IMR-90 (cell line): ENCODE data around the gene TAS2R38. TPM values are rescaled to one million over a fixed set of nuclear protein-coding genes. Genes with fewer than 3 reads are reported as not detected.

Experiments used
- ATAC-seq: fragments of 200-7000 bp; cut with Tn5 transposase; 2 replicates; pipeline ENCODE4 v1.9.1; 2020; ENCODE audit warnings: low read depth, mild to moderate bottlenecking, moderate library complexity
- BruUV-seq: library from RNA; stranded (reverse); fragments of 400-500 nt; replicated peaks from 2 replicates; lab custom pipeline; 2021; lab: Mats Ljungman, UMichigan
- CTCF ChIA-PET: fragments of 300-600 bp; formaldehyde crosslinking; extraction: SDS; loops from one replicate; lab custom pipeline; 2021; ENCODE audit warnings: antibody characterized with exemption; lab: Yijun Ruan, JAX
- POLR2A ChIA-PET: fragments of 300-600 bp; sonication (Branson Sonifier 250); formaldehyde crosslinking; loops from one replicate; lab custom pipeline; 2022; ENCODE audit warnings: antibody characterized with exemption; ENCODE audit not compliant: unreplicated experiment; lab: Charles Lee
- DNase-seq: peaks from one replicate; pipeline ENCODE4 v3.0.0; 2013
- H2AFZ ChIP-seq: replicated peaks from 2 replicates; pipeline ENCODE3; 2013; ENCODE audit warnings: low read length, mild to moderate bottlenecking; ENCODE audit not compliant: poor library complexity
- H2AK5ac ChIP-seq: 2 replicates; pipeline ENCODE4 v1.6.1; 2013; ENCODE audit warnings: low read depth, low read length, inconsistent platforms
- H2AK9ac ChIP-seq: replicated peaks from 2 replicates; pipeline ENCODE3; 2013; ENCODE audit warnings: mild to moderate bottlenecking, low read depth, low read length, moderate library complexity; ENCODE audit not compliant: poor library complexity
- H2BK120ac ChIP-seq: 2 replicates; pipeline ENCODE4 v1.6.1; 2013; ENCODE audit warnings: low read depth, low read length, inconsistent platforms
- H2BK15ac ChIP-seq: 3 replicates; pipeline ENCODE4 v1.6.1; 2013; ENCODE audit warnings: low read depth, low read length, inconsistent platforms
- H2BK20ac ChIP-seq: 2 replicates; pipeline ENCODE4 v1.6.1; 2013; ENCODE audit warnings: low read depth, mild to moderate bottlenecking, inconsistent platforms, low read length, moderate library complexity
- H2BK5ac ChIP-seq: 2 replicates; pipeline ENCODE4 v1.6.1; 2013; ENCODE audit warnings: mild to moderate bottlenecking, low read depth, low read length, inconsistent platforms; ENCODE audit not compliant: poor library complexity, severe bottlenecking
- H3K14ac ChIP-seq: replicated peaks from 2 replicates; pipeline ENCODE4 v1.6.1; 2013; ENCODE audit warnings: low read depth, low read length, inconsistent platforms
- H3K18ac ChIP-seq: 2 replicates; pipeline ENCODE4 v1.6.1; 2013; ENCODE audit warnings: low read depth, low read length, control low read depth
- H3K23ac ChIP-seq: 2 replicates; pipeline ENCODE4 v1.6.1; 2013; ENCODE audit warnings: low read depth, low read length, inconsistent platforms
- H3K27ac ChIP-seq: 2 replicates; pipeline ENCODE4 v1.5.1; 2013; ENCODE audit warnings: mild to moderate bottlenecking, control low read depth, low read length; ENCODE audit not compliant: insufficient read depth
- H3K27me3 ChIP-seq: 2 replicates; pipeline ENCODE4 v1.6.1; 2013; ENCODE audit warnings: low read length; ENCODE audit not compliant: control insufficient read depth, insufficient read depth
- H3K36me3 ChIP-seq: 2 replicates; pipeline ENCODE4 v1.6.1; 2013; ENCODE audit warnings: low read length, mixed read lengths; ENCODE audit not compliant: control insufficient read depth, insufficient read depth
- H3K4ac ChIP-seq: 2 replicates; pipeline ENCODE4 v1.6.1; 2013; ENCODE audit warnings: low read depth, low read length, inconsistent platforms
- H3K4me1 ChIP-seq: 2 replicates; pipeline ENCODE4 v1.6.1; 2013; ENCODE audit warnings: low read length, mixed read lengths; ENCODE audit not compliant: control insufficient read depth, insufficient read depth
- H3K4me2 ChIP-seq: 2 replicates; pipeline ENCODE4 v1.6.1; 2013; ENCODE audit warnings: low read depth, mild to moderate bottlenecking, control low read depth, low read length, moderate library complexity
- H3K4me3 ChIP-seq: 2 replicates; pipeline ENCODE4 v1.5.1; 2013; ENCODE audit warnings: low read depth, mild to moderate bottlenecking, control low read depth, low read length, moderate library complexity; ENCODE audit not compliant: insufficient read depth
- H3K56ac ChIP-seq: 2 replicates; pipeline ENCODE4 v1.6.1; 2013; ENCODE audit warnings: low read length, inconsistent platforms; ENCODE audit not compliant: insufficient read depth; ENCODE audit errors: extremely low read depth
- H3K79me1 ChIP-seq, 2 experiments: 2 replicates each; pipeline ENCODE4 v1.6.1; 2013; ENCODE audit warnings: low read length in 2 of 2, inconsistent platforms in 1 of 2, low read depth in 1 of 2
- H3K9ac ChIP-seq: 2 replicates; pipeline ENCODE4 v1.6.1; 2013; ENCODE audit warnings: low read depth, low read length, control low read depth
- H3K9me1 ChIP-seq: 2 replicates; pipeline ENCODE4 v1.6.1; 2013; ENCODE audit warnings: low read length, inconsistent platforms; ENCODE audit not compliant: insufficient read depth
- H3K9me3 ChIP-seq: 2 replicates; pipeline ENCODE4 v1.6.1; 2013; ENCODE audit warnings: low read length; ENCODE audit not compliant: control insufficient read depth, insufficient read depth
- H4K20me1 ChIP-seq: 2 replicates; pipeline ENCODE4 v1.6.1; 2013; ENCODE audit warnings: low read length, inconsistent platforms; ENCODE audit not compliant: insufficient read depth
- H4K5ac ChIP-seq: 2 replicates; pipeline ENCODE4 v1.6.1; 2013; ENCODE audit warnings: mild to moderate bottlenecking, low read depth, low read length, control low read depth
- H4K8ac ChIP-seq, 2 experiments: 2 replicates each; pipeline ENCODE4 v1.6.1; 2013; ENCODE audit warnings: low read depth in 2 of 2, low read length in 2 of 2, control low read depth in 1 of 2, inconsistent platforms in 1 of 2
- H4K91ac ChIP-seq: 2 replicates; pipeline ENCODE4 v1.6.1; 2013; ENCODE audit warnings: low read depth, low read length, inconsistent platforms; ENCODE audit not compliant: insufficient read depth
- BHLHE40 ChIP-seq: fragments of 150-350 bp; IDR thresholded peaks from 2 replicates; pipeline ENCODE4 v1.6.1; 2016; ENCODE audit warnings: mild to moderate bottlenecking, low read depth, low read length
- CHD1 ChIP-seq: IDR thresholded peaks from 2 replicates; pipeline ENCODE4 v1.6.1; 2012; ENCODE audit warnings: low read depth, low read length, improper control_type of control experiment
- FOS ChIP-seq: fragments of 150-350 bp; IDR thresholded peaks from 2 replicates; pipeline ENCODE4 v1.6.1; 2016; ENCODE audit warnings: low read depth, low read length
- NFE2L2 ChIP-seq: fragments of 150-350 bp; IDR thresholded peaks from 2 replicates; pipeline ENCODE4 v1.6.1; 2016; ENCODE audit warnings: low read depth, mild to moderate bottlenecking, low read length
- POLR2A ChIP-seq: IDR thresholded peaks from 2 replicates; pipeline ENCODE4 v1.6.1; 2012; ENCODE audit warnings: mild to moderate bottlenecking, low read depth, low read length
- RCOR1 ChIP-seq: IDR thresholded peaks from 2 replicates; pipeline ENCODE4 v1.6.1; 2012; ENCODE audit warnings: mild to moderate bottlenecking, low read length, improper control_type of control experiment; ENCODE audit not compliant: insufficient replicate concordance
- WGBS, 2 experiments: methylation state at CpG; one replicate each; pipeline versions ENCODE4 v1.1.5 to v1.1.7; 2013; ENCODE audit warnings: missing lambda C conversion rate in 2 of 2; ENCODE audit not compliant: insufficient read length in 1 of 2; ENCODE audit errors: extremely low coverage in 2 of 2; 5-methylcytosine and 5-hydroxymethylcytosine counted together
- dilution Hi-C: fragments of 300-500 bp; cut with HindIII; formaldehyde crosslinking; loops from one replicate; pipeline ENCODE4 v1.14.3; 2018; ENCODE audit warnings: low sequenced_read_pairs; ENCODE audit not compliant: unreplicated experiment
- in situ Hi-C: fragments of 300-500 bp; cut with MboI; formaldehyde crosslinking; loops from 3 replicates; pipeline ENCODE4 v1.14.3; 2019; ENCODE audit warnings: low sequenced_read_pairs, inconsistent platforms, mixed read lengths
- intact Hi-C: fragments of 100-400 bp; cut with micrococcal nuclease; formaldehyde crosslinking; loops from 2 replicates; pipeline ENCODE4 v1.10.0; 2022
- polyA plus RNA-seq, 3 experiments: library from polyadenylated mRNA; depleted of rRNA; stranded (reverse); fragments of >200 nt; gene quantifications; 2 replicates each; pipeline ENCODE4 v1.2.3, GENCODE V29; 2012; ENCODE audit warnings: low replicate concordance in 1 of 3
- total RNA-seq: library from RNA; depleted of rRNA; stranded (reverse); fragments of >200 nt; gene quantifications from 2 replicates; pipeline ENCODE4 v1.2.3, GENCODE V29; 2012
- TF ChIP-seq, protein P1 (sequence below): conservative IDR thresholded peaks from 2 replicates; pipeline ENCODE4 v1.5.1; 2012; ENCODE audit warnings: mild to moderate bottlenecking, low read depth, low read length, improper control_type of control experiment
- TF ChIP-seq, protein P2 (sequence below): fragments of 150-350 bp; IDR thresholded peaks from 2 replicates; pipeline ENCODE4 v1.6.1; 2017; ENCODE audit warnings: mild to moderate bottlenecking, antibody characterized with exemption, low read length, low read depth

Gene TAS2R38
- total and polyA plus RNA-seq, 2 of the 4 experiments (the other 2 are of a cell fraction) = not detected

DNA sequence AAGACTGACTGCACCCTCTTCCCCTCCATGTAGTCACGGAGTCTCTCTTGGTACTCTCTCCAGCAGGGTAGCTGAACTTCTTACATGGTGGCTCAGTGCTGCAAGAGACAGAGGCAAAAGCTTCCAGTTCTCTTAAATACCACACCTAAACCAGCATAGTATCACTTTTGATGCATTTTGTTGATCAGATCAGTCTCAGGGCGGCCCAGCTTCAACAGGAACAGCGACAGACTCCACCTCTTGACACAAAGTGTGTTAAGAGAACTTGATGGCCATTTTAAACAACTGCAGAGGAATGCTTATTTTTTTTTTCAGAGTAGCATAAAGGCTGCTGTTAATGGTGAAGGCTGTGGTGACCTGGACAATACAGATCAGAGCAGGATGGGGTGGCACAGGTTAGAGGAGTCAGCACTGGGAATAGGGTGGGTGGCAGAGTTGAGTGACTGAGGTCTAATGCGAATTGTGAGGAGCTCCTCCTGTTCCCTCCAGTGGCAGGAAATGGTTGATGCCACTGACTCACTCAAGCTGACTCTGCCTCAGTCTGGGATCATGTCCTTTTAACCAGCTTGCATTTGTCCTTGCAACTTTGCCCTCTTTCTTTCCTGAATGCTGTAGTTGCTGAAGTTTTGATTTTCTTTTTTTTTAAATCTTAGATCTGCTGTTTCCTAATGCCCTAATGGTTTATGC lies 39.4 kb upstream of the TAS2R38 start:
- Histone ChIP-seq H3K9me1 (no peaks in the 10 kb centered on the region), H2BK5ac (no peak overlapping the region), H2AFZ (no peak overlapping the region), H2AK5ac (no peak overlapping the region), H3K36me3 (no peaks in the 10 kb centered on the region), H3K18ac (no peak overlapping the region), H3K27ac (no peak overlapping the region), H4K8ac (no peak overlapping the region), H4K20me1 (no peaks in the 10 kb centered on the region), H3K9ac (no peak overlapping the region), H2BK15ac (no peak overlapping the region), H2AK9ac (no peak overlapping the region), H3K79me1 (no peaks in the 10 kb centered on the region), H3K4me3 (no peak overlapping the region), H3K4me1 (no peaks in the 10 kb centered on the region), H3K27me3 (no peaks in the 10 kb centered on the region), H3K9me3 (peaks cover 9% of the 10 kb centered on the region; the same call in 1 of the 2 replicates), H3K4me2 (no peak overlapping the region), H2BK20ac (no peak overlapping the region), H4K91ac (no peak overlapping the region), H3K23ac (no peak overlapping the region), H3K14ac (no peak overlapping the region), H3K4ac (no peak overlapping the region), H2BK120ac (no peak overlapping the region), H3K56ac (no peak overlapping the region), H4K5ac (no peak overlapping the region)
- CTCF ChIA-PET = no interaction called here
- TF ChIP-seq, protein P1, sequence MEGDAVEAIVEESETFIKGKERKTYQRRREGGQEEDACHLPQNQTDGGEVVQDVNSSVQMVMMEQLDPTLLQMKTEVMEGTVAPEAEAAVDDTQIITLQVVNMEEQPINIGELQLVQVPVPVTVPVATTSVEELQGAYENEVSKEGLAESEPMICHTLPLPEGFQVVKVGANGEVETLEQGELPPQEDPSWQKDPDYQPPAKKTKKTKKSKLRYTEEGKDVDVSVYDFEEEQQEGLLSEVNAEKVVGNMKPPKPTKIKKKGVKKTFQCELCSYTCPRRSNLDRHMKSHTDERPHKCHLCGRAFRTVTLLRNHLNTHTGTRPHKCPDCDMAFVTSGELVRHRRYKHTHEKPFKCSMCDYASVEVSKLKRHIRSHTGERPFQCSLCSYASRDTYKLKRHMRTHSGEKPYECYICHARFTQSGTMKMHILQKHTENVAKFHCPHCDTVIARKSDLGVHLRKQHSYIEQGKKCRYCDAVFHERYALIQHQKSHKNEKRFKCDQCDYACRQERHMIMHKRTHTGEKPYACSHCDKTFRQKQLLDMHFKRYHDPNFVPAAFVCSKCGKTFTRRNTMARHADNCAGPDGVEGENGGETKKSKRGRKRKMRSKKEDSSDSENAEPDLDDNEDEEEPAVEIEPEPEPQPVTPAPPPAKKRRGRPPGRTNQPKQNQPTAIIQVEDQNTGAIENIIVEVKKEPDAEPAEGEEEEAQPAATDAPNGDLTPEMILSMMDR = no peak
- no peak for TF ChIP-seq BHLHE40
- TF ChIP-seq, protein P2, sequence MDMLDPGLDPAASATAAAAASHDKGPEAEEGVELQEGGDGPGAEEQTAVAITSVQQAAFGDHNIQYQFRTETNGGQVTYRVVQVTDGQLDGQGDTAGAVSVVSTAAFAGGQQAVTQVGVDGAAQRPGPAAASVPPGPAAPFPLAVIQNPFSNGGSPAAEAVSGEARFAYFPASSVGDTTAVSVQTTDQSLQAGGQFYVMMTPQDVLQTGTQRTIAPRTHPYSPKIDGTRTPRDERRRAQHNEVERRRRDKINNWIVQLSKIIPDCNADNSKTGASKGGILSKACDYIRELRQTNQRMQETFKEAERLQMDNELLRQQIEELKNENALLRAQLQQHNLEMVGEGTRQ = no peak
- no peak for TF ChIP-seq CHD1
- TF ChIP-seq RCOR1 = no peak
- TF ChIP-seq FOS = no peak
- TF ChIP-seq NFE2L2 = no peak
- no peak for TF ChIP-seq POLR2A
- DNase-seq (no peak), ATAC-seq (no peak)
- in situ Hi-C loops = no loop called here
- POLR2A ChIA-PET = no interaction called here
- WGBS, 2 experiments = no CpG with 5 or more reads among the region's 4 CpGs
- dilution Hi-C loops = no loop called here
- intact Hi-C loops = no loop called here
- no TSS peak for BruUV-seq
